B cell (primary cell): ENCODE measurements around the gene EIF1B. TPM values are rescaled to one million over a fixed set of nuclear protein-coding genes. Genes with fewer than 3 reads are reported as not detected.

Experiments
- ATAC-seq: fragments of 200-7000 bp; cut with Tn5 transposase; one replicate; pipeline ENCODE4 v1.10.0; 2021; ENCODE audit warnings: low read depth, mild to moderate bottlenecking, moderate number of reproducible peaks, moderate library complexity
- CTCF ChIA-PET: fragments of 350-600 bp; sonication (Branson Sonifier 250); formaldehyde crosslinking; loops from one replicate; lab custom pipeline; 2021; ENCODE audit warnings: antibody characterized with exemption, inconsistent platforms; lab: Charles Lee
- POLR2A ChIA-PET: fragments of 350-600 bp; sonication (Branson Sonifier 250); formaldehyde crosslinking; loops from one replicate; lab custom pipeline; 2021; ENCODE audit warnings: antibody characterized with exemption; lab: Charles Lee
- DNase-seq: peaks from one replicate; pipeline ENCODE4 v3.0.0; 2013
- H2AFZ ChIP-seq: 2 replicates; pipeline ENCODE4 v1.6.1; 2012; ENCODE audit warnings: mild to moderate bottlenecking, low read depth, low read length; ENCODE audit not compliant: insufficient read depth, poor library complexity, severe bottlenecking
- H3K27ac ChIP-seq, 2 donors: 1 replicate in 1 of 2; 2 replicates in 1 of 2; pipeline ENCODE4 v1.5.1; 2012 to 2013; ENCODE audit warnings: low read length in 2 of 2, mild to moderate bottlenecking in 2 of 2, moderate library complexity in 1 of 2
- H3K27me3 ChIP-seq, 4 experiments: fragments of 200-600 bp in 1 of 4; sonication (generic) in 1 of 4; replicated peaks in 1 of 4; 1 replicate in 2 of 4; 2 replicates in 2 of 4; pipeline versions ENCODE4 v1.6.1 to v1.7.0; 2013 to 2016; ENCODE audit warnings: low read length in 3 of 4, mild to moderate bottlenecking in 2 of 4, mixed read lengths in 1 of 4, moderate library complexity in 1 of 4; ENCODE audit not compliant: insufficient read depth in 4 of 4, control insufficient read depth in 3 of 4; ENCODE audit errors: control extremely low read depth in 1 of 4
- H3K36me3 ChIP-seq, 2 experiments: replicated peaks in 1 of 2; 1 replicate in 1 of 2; 2 replicates in 1 of 2; pipeline versions ENCODE4 v1.6.1 to v1.7.1; 2013; ENCODE audit warnings: low read length in 1 of 2; ENCODE audit not compliant: insufficient read depth in 2 of 2, control insufficient read depth in 1 of 2; ENCODE audit errors: control extremely low read depth in 1 of 2, extremely low read depth in 1 of 2
- H3K4me1 ChIP-seq, 2 donors: fragments of 200-600 bp in 1 of 2; sonication (generic) in 1 of 2; 1 replicate in 1 of 2; 2 replicates in 1 of 2; pipeline versions ENCODE4 v1.5.1 to v1.6.1; 2013 to 2017; ENCODE audit warnings: low read length in 2 of 2; ENCODE audit not compliant: control insufficient read depth in 2 of 2, insufficient read depth in 2 of 2
- H3K4me2 ChIP-seq: replicated peaks from 2 replicates; pipeline ENCODE3; 2012; ENCODE audit warnings: mild to moderate bottlenecking, low read depth, low read length; ENCODE audit not compliant: poor library complexity, severe bottlenecking
- H3K4me3 ChIP-seq, 5 experiments: fragments of 200-600 bp in 1 of 5; sonication (generic) in 1 of 5; 1 replicate in 3 of 5; 2 replicates in 2 of 5; pipeline versions ENCODE4 v1.5.1 to v1.7.0; 2011 to 2016; ENCODE audit warnings: low read length in 4 of 5, mild to moderate bottlenecking in 4 of 5, low read depth in 2 of 5, control low read depth in 1 of 5, moderate library complexity in 1 of 5; ENCODE audit not compliant: insufficient read depth in 1 of 5; ENCODE audit errors: control extremely low read depth in 1 of 5, extremely low read depth in 1 of 5
- H3K79me2 ChIP-seq: fragments of 200-600 bp; sonication (generic); one replicate; pipeline ENCODE4 v1.6.0; 2016; ENCODE audit warnings: low read length; ENCODE audit not compliant: control insufficient read depth, insufficient read depth
- H3K9ac ChIP-seq: fragments of 200-600 bp; sonication (generic); 2 replicates; pipeline ENCODE4 v1.6.1; 2017; ENCODE audit warnings: mild to moderate bottlenecking, low read length, moderate library complexity
- H3K9me3 ChIP-seq, 3 donors: one replicate each; pipeline versions ENCODE4 v1.6.1 to v1.7.1; 2013; ENCODE audit warnings: low read length in 2 of 3; ENCODE audit not compliant: control insufficient read depth in 2 of 3, insufficient read depth in 1 of 3; ENCODE audit errors: control extremely low read depth in 1 of 3
- H4K20me1 ChIP-seq: 2 replicates; pipeline ENCODE4 v1.6.0; 2012; ENCODE audit warnings: mild to moderate bottlenecking, low read length; ENCODE audit not compliant: insufficient read depth, control insufficient read depth, poor library complexity, severe bottlenecking
- H3K27ac Mint-ChIP-seq: one replicate; pipeline ENCODE4 v1.8.0; 2021; ENCODE audit warnings: mixed read lengths
- H3K27me3 Mint-ChIP-seq: one replicate; pipeline ENCODE4 v1.8.0; 2021; ENCODE audit warnings: mixed read lengths
- H3K4me1 Mint-ChIP-seq: one replicate; pipeline ENCODE4 v1.8.0; 2021; ENCODE audit warnings: mixed read lengths
- H3K4me3 Mint-ChIP-seq: one replicate; pipeline ENCODE4 v1.8.0; 2021; ENCODE audit warnings: mixed read lengths
- H3K9me3 Mint-ChIP-seq: one replicate; pipeline ENCODE4 v1.8.0; 2022; ENCODE audit warnings: mixed read lengths; ENCODE audit not compliant: insufficient read depth
- CTCF ChIP-seq: fragments of 200-600 bp; IDR thresholded peaks from one replicate; pipeline ENCODE4 v1.8.0; 2022; ENCODE audit warnings: antibody characterized with exemption, mild to moderate bottlenecking
- EZH2 ChIP-seq: IDR thresholded peaks from 2 replicates; pipeline ENCODE4 v1.6.1; 2012; ENCODE audit warnings: borderline replicate concordance, low read depth, mild to moderate bottlenecking, moderate library complexity, low read length; ENCODE audit not compliant: insufficient read depth, poor library complexity, severe bottlenecking
- WGBS: methylation state at CpG from one replicate; pipeline ENCODE4 v1.1.5; 2013; ENCODE audit warnings: missing lambda C conversion rate; ENCODE audit not compliant: insufficient coverage; 5-methylcytosine and 5-hydroxymethylcytosine counted together
- intact Hi-C: fragments of 100-400 bp; cut with micrococcal nuclease; formaldehyde crosslinking; loops from one replicate; pipeline ENCODE4 v1.10.0; 2022
- polyA plus RNA-seq: library from polyadenylated mRNA; depleted of rRNA; stranded (reverse); fragments of >200 nt; gene quantifications from 2 replicates; pipeline ENCODE4 v1.2.3, GENCODE V29; 2012
- total RNA-seq, 2 donors: library from RNA; stranded (reverse); fragments of 120-200 nt in 1 of 2; gene quantifications; 1 replicate in 1 of 2; 2 replicates in 1 of 2; pipeline versions ENCODE4 v1.2.3 to v1.2.4, GENCODE V29; 2013 to 2022

Gene EIF1B
- total and polyA plus RNA-seq, 2 donors (not counting 1 experiment from before 2014, with no cell fraction given), result 76.7 to 78.1 TPM

GRCh38 chr3:40267937-40268724 is 41.4 kb upstream of the EIF1B start:
- Histone ChIP-seq H4K20me1 (no peaks in the 10 kb centered on the region), H3K36me3 (no peaks in the 10 kb centered on the region), H2AFZ (no peak overlapping the region), H3K27ac (no peak overlapping the region), H3K4me3 (no peak overlapping the region), H3K4me1 (no peaks in the 10 kb centered on the region), H3K27me3 (no peaks in the 10 kb centered on the region), H3K9me3 (peaks cover 0 to 4% (median 0%) of the 10 kb centered on the region in 3 donors), H3K9ac (no peak overlapping the region), H3K4me2 (no peak overlapping the region), H3K79me2 (no peaks in the 10 kb centered on the region)
- H3K4me1 Mint-ChIP-seq, result no peaks in the 10 kb centered on the region
- CTCF ChIA-PET, result no interaction called here
- DNase-seq (no peak), ATAC-seq (no peak)
- H3K27ac Mint-ChIP-seq, result no peak overlapping the region
- H3K27me3 Mint-ChIP-seq, result peaks cover 3% of the 10 kb centered on the region
- no peak overlapping the region for H3K4me3 Mint-ChIP-seq
- 100% methylated on average over 2 of the region's 4 CpGs for WGBS
- intact Hi-C loops, result no loop called here
- TF ChIP-seq EZH2 (no peak), CTCF (no peak)
- H3K9me3 Mint-ChIP-seq, result no peaks in the 10 kb centered on the region
- POLR2A ChIA-PET, result no interaction called here

GRCh38 chr3:40268802-40269524 is 40.5 kb upstream of the EIF1B start:
- Histone ChIP-seq H2AFZ (no peak overlapping the region), H3K4me2 (no peak overlapping the region), H3K4me3 (no peak overlapping the region), H3K4me1 (no peaks in the 10 kb centered on the region), H3K27ac (no peak overlapping the region), H3K27me3 (no peaks in the 10 kb centered on the region), H3K79me2 (no peaks in the 10 kb centered on the region), H3K9ac (no peak overlapping the region), H3K9me3 (peaks cover 0 to 4% (median 0%) of the 10 kb centered on the region in 3 donors), H3K36me3 (no peaks in the 10 kb centered on the region), H4K20me1 (no peaks in the 10 kb centered on the region)
- TF ChIP-seq CTCF (no peak), EZH2 (no peak)
- ATAC-seq, result no peak
- ChIA-PET POLR2A (no interaction called here), CTCF (no interaction called here)
- no peaks in the 10 kb centered on the region for H3K9me3 Mint-ChIP-seq
- DNase-seq, result no peak
- intact Hi-C loops, result no loop called here
- H3K4me3 Mint-ChIP-seq, result no peak overlapping the region
- no peak overlapping the region for H3K27ac Mint-ChIP-seq
- WGBS, result 100% methylated on average over 2 of the region's 2 CpGs
- peaks cover 3% of the 10 kb centered on the region for H3K27me3 Mint-ChIP-seq
- H3K4me1 Mint-ChIP-seq, result no peaks in the 10 kb centered on the region
